ENCODE measurements around the gene MYBBP1A. TPM values are rescaled to one million over a fixed set of nuclear protein-coding genes. Genes with fewer than 3 reads are reported as not detected.

The MYBBP1A gene
- total RNA-seq, 1 experiment from 2014 or later, result 130 TPM

DNA sequence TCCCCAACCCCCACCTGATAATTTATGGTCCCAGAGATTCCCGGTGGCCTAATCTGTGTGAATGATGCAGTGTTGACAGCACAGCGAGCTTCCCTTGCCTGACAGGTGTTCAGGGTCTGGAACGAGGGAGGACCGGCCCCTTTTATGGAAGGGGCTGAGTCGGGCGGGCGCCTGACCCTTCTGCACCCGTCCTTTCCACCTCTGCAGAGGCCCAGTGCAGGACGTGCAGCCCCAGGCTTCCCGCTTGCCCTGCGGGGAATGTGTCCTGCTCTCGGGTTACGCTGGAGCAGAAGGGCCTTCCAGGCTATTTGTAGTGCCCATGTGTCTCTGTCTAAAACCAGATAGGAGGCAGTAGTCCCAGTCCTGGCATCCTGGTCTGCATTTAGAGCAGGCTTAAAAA lies 45.4 kb upstream of the MYBBP1A start:
- ATAC-seq, result no peak
- no peaks in the 10 kb centered on the region for H3K27me3 ChIP-seq (ENCODE audit: insufficient read depth, low read length)
- no TSS peak for BruUV-seq (replicated peaks)
- H2AFZ ChIP-seq (ENCODE audit: low read depth, low read length, poor library complexity, severe bottlenecking), result no peak overlapping the region
- RAD21 ChIA-PET (ENCODE audit: low non-redundant PET in 1 of 2, low total read pairs in 2 of 2, uncharacterized antibody in 2 of 2, unreplicated experiment in 2 of 2), result no interaction called here
- no peak for TF ChIP-seq ELF1 (IDR thresholded peaks at IDR 0.05; ENCODE audit: borderline replicate concordance, low read depth)
- no peak overlapping the region for H3K4me2 ChIP-seq (ENCODE audit: low read length)
- CTCF ChIA-PET, result no interaction called here
- no peak overlapping the region for H3K9ac ChIP-seq (ENCODE audit: low read length)
- H4K20me1 ChIP-seq (ENCODE audit: insufficient read depth), result no peaks in the 10 kb centered on the region
- H3K4me3 ChIP-seq (replicated peaks in 1 of 2; ENCODE audit: low read depth in 1 of 2, low read length in 2 of 2), result no peak overlapping the region
- H3K4me1 ChIP-seq (ENCODE audit: control insufficient read depth in 1 of 2, insufficient read depth in 2 of 2, low read length in 2 of 2), result no peaks in the 10 kb centered on the region; a peak in 1 of 4 replicates
- no peaks in the 10 kb centered on the region for H3K36me3 ChIP-seq (ENCODE audit: control insufficient read depth in 1 of 2, insufficient read depth in 2 of 2, low read length in 2 of 2)
- no peak for DNase-seq (ENCODE audit: low read depth, low spot score)
- H3K9me3 ChIP-seq (ENCODE audit: control insufficient read depth in 1 of 2, insufficient read depth in 1 of 2, low read depth in 1 of 2, low read length in 2 of 2), result no peaks in the 10 kb centered on the region
- no peaks in the 10 kb centered on the region for H3K9me2 ChIP-seq (ENCODE audit: insufficient read depth)
- POLR2A ChIA-PET, result no interaction called here
- H3K27ac ChIP-seq (ENCODE audit: low read depth, low read length), result no peak overlapping the region
- intact Hi-C loops (cut with micrococcal nuclease), result no loop called here
- H3K79me2 ChIP-seq (ENCODE audit: insufficient read depth, low read length), result no peaks in the 10 kb centered on the region

DNA sequence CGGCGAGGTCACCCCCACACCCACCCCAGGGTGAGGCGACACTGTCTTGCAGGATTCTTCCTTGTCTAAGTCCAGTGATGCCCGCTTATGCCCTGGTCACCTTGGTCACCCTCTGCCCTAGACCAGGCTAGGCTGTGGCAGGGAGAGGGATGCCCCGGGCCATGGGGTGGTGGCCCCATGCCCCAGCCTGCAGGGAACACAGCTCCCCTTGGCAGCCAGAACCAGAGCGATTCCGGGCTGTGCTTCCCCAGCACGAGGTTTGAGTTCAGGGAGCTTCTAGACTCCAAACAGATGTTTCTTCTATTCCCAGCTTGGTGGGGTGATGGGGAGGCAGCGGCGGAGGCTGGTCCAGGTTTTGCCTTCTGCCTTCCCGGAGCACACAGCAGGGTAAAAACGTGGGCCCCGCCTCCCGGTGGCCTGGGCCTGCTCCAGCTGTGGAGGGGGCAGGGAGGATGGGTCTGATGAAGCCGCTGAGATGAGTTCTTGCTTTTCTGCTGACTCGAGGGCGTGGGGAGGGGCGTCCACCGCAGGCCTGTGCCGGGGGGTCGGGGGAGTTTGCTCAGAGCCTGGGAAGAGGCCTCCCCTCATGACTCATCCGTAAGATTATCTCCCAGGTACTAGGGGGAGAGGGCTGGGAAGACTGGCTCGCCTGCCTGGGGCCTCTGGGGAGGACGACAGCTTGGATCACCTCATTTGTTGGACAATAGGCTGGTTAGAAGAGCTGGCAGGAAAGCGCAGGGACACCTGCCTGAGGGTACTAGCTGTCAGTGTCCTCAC lies 44.5 kb upstream of the MYBBP1A start:
- no TSS peak for BruUV-seq (replicated peaks)
- ChIA-PET RAD21 (ENCODE audit: low non-redundant PET in 1 of 2, low total read pairs in 2 of 2, uncharacterized antibody in 2 of 2, unreplicated experiment in 2 of 2) (no interaction called here), POLR2A (no interaction called here), CTCF (interaction anchor here (0.9 kb wide), 1 partner anchor 33 kb away, joined by 3 read pairs; no protein-coding TSS in a partner anchor)
- no peak overlapping the region for H3K4me3 ChIP-seq (replicated peaks in 1 of 2; ENCODE audit: low read depth in 1 of 2, low read length in 2 of 2)
- no peak overlapping the region for H3K27ac ChIP-seq (ENCODE audit: low read depth, low read length)
- no peaks in the 10 kb centered on the region for H3K36me3 ChIP-seq (ENCODE audit: control insufficient read depth in 1 of 2, insufficient read depth in 2 of 2, low read length in 2 of 2)
- ATAC-seq (no peak), DNase-seq (ENCODE audit: low read depth, low spot score) (no peak)
- no peaks in the 10 kb centered on the region for H3K9me2 ChIP-seq (ENCODE audit: insufficient read depth)
- H3K4me1 ChIP-seq (ENCODE audit: control insufficient read depth in 1 of 2, insufficient read depth in 2 of 2, low read length in 2 of 2), result no peaks in the 10 kb centered on the region; a peak in 1 of 4 replicates
- no peaks in the 10 kb centered on the region for H3K9me3 ChIP-seq (ENCODE audit: control insufficient read depth in 1 of 2, insufficient read depth in 1 of 2, low read depth in 1 of 2, low read length in 2 of 2)
- intact Hi-C loops (cut with micrococcal nuclease), result no loop called here
- H3K9ac ChIP-seq (ENCODE audit: low read length), result no peak overlapping the region
- H2AFZ ChIP-seq (ENCODE audit: low read depth, low read length, poor library complexity, severe bottlenecking), result no peak overlapping the region
- no peaks in the 10 kb centered on the region for H3K27me3 ChIP-seq (ENCODE audit: insufficient read depth, low read length)
- H4K20me1 ChIP-seq (ENCODE audit: insufficient read depth), result no peaks in the 10 kb centered on the region
- no peaks in the 10 kb centered on the region for H3K79me2 ChIP-seq (ENCODE audit: insufficient read depth, low read length)
- TF ChIP-seq TCF7L2 (IDR thresholded peaks at IDR 0.05; ENCODE audit: borderline replicate concordance, extremely low read depth, insufficient read depth, insufficient read length) (no peak), FOSL1 (IDR thresholded peaks at IDR 0.05; ENCODE audit: low read depth) (no peak), ZFX (IDR thresholded peaks at IDR 0.05) (no peak), ZBTB33 (IDR thresholded peaks at IDR 0.05; ENCODE audit: extremely low read depth, insufficient replicate concordance, low read length) (no peak), EZH2 (IDR thresholded peaks at IDR 0.05) (no peak), RAD21 (IDR thresholded peaks at IDR 0.05; ENCODE audit: low read depth) (no peak), SRF (IDR thresholded peaks at IDR 0.05; ENCODE audit: low read depth) (no peak), ELF1 (IDR thresholded peaks at IDR 0.05; ENCODE audit: borderline replicate concordance, low read depth) (no peak), REST (IDR thresholded peaks at IDR 0.05; ENCODE audit: low read depth) (no peak), EZH2phosphoT487 (IDR thresholded peaks at IDR 0.05; ENCODE audit: borderline replicate concordance) (no peak), SIN3A (IDR thresholded peaks at IDR 0.05; ENCODE audit: low read depth) (no peak), POLR2A (IDR thresholded peaks at IDR 0.05; ENCODE audit: borderline replicate concordance, extremely low read depth, insufficient read depth, insufficient read length) (no peak), SP1 (IDR thresholded peaks at IDR 0.05; ENCODE audit: low read depth) (no peak), EGR1 (IDR thresholded peaks at IDR 0.05; ENCODE audit: low read depth) (no peak), CEBPB (IDR thresholded peaks at IDR 0.05; ENCODE audit: low read depth) (no peak)
- TF ChIP-seq, protein P1, sequence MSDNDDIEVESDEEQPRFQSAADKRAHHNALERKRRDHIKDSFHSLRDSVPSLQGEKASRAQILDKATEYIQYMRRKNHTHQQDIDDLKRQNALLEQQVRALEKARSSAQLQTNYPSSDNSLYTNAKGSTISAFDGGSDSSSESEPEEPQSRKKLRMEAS (IDR thresholded peaks at IDR 0.05), result no peak
- no peak overlapping the region for H3K4me2 ChIP-seq (ENCODE audit: low read length)
